ENCODE measurements around the gene CPAMD8. TPM values are rescaled to one million over a fixed set of nuclear protein-coding genes. Genes with fewer than 3 reads are reported as not detected.
"Not testable (repeated sequence)": the region's sequence is repeated elsewhere in the genome, so short reads cannot be mapped to it uniquely, and the experiment has no call there.

Gene CPAMD8
- total RNA-seq, 2 donors from 2014 or later: 5.5 to 21.4 TPM

- Histone ChIP-seq H3K9me3 (no peaks in the 10 kb centered on the region), H3K27ac (no peak overlapping the region), H3K4me3 (no peak overlapping the region), H3K27me3 (no peaks in the 10 kb centered on the region), H3K4me1 (no peaks in the 10 kb centered on the region), H3K36me3 (no peaks in the 10 kb centered on the region)
- no peak for DNase-seq (ENCODE audit: low spot score)
- TF ChIP-seq CTCF (IDR thresholded peaks at IDR 0.05): no peak
Measured at GRCh38 chr19:17006579-17006978, 20.0 kb downstream of the CPAMD8 start.

- Histone ChIP-seq H3K36me3 (no peaks in the 10 kb centered on the region), H3K4me3 (no peak overlapping the region), H3K4me1 (no peaks in the 10 kb centered on the region), H3K27ac (no peak overlapping the region), H3K9me3 (no peaks in the 10 kb centered on the region), H3K27me3 (no peaks in the 10 kb centered on the region)
- DNase-seq (ENCODE audit: low spot score): no peak
- no peak for TF ChIP-seq CTCF (IDR thresholded peaks at IDR 0.05)
Measured at GRCh38 chr19:17005000-17005399, 21.6 kb downstream of the CPAMD8 start.

- H3K4me3 ChIP-seq: no peak overlapping the region
- no peak for DNase-seq (ENCODE audit: low spot score)
- no peak for TF ChIP-seq CTCF (IDR thresholded peaks at IDR 0.05)
- H3K36me3 ChIP-seq: no peaks in the 10 kb centered on the region
- no peaks in the 10 kb centered on the region for H3K27me3 ChIP-seq
- H3K9me3 ChIP-seq: no peaks in the 10 kb centered on the region
- H3K27ac ChIP-seq: no peak overlapping the region
- no peaks in the 10 kb centered on the region for H3K4me1 ChIP-seq
Measured at GRCh38 chr19:17004386-17004785, 22.2 kb downstream of the CPAMD8 start.

GRCh38 chr19:17002455-17002854 lies 24.2 kb downstream of the CPAMD8 start:
- no peak overlapping the region for H3K27ac ChIP-seq
- no peak for DNase-seq (ENCODE audit: low spot score)
- no peak for TF ChIP-seq CTCF (IDR thresholded peaks at IDR 0.05)
- H3K9me3 ChIP-seq: peaks cover 0 to 10% of the 10 kb centered on the region in 2 donors
- no peaks in the 10 kb centered on the region for H3K36me3 ChIP-seq
- H3K4me3 ChIP-seq: no peak overlapping the region
- no peaks in the 10 kb centered on the region for H3K4me1 ChIP-seq
- no peaks in the 10 kb centered on the region for H3K27me3 ChIP-seq

GRCh38 chr19:17001603-17002183 lies 24.9 kb downstream of the CPAMD8 start:
- no peaks in the 10 kb centered on the region for H3K36me3 ChIP-seq
- no peak overlapping the region for H3K4me3 ChIP-seq
- TF ChIP-seq CTCF (IDR thresholded peaks at IDR 0.05): no peak
- no peaks in the 10 kb centered on the region for H3K4me1 ChIP-seq
- no peaks in the 10 kb centered on the region for H3K27me3 ChIP-seq
- no peak for DNase-seq (ENCODE audit: low spot score)
- no peak overlapping the region for H3K27ac ChIP-seq
- H3K9me3 ChIP-seq: peaks cover 0 to 10% of the 10 kb centered on the region in 2 donors

GRCh38 chr19:16998635-16999194 lies 27.9 kb downstream of the CPAMD8 start:
- no peaks in the 10 kb centered on the region for H3K36me3 ChIP-seq
- no peak overlapping the region for H3K27ac ChIP-seq
- no peak for DNase-seq (ENCODE audit: low spot score)
- no peak overlapping the region for H3K4me3 ChIP-seq
- no peak for TF ChIP-seq CTCF (IDR thresholded peaks at IDR 0.05)
- peaks cover 0 to 13% of the 10 kb centered on the region in 2 donors for H3K9me3 ChIP-seq
- H3K4me1 ChIP-seq: no peaks in the 10 kb centered on the region
- H3K27me3 ChIP-seq: no peaks in the 10 kb centered on the region

GRCh38 chr19:16996838-16997490 lies 29.6 kb downstream of the CPAMD8 start:
- H3K27ac ChIP-seq, H3K4me1 ChIP-seq, H3K27me3 ChIP-seq: not testable (repeated sequence)

More at GRCh38 chr19:16996838-16997490, 29.6 kb downstream of the CPAMD8 start:
- not testable (repeated sequence) for H3K4me3 ChIP-seq; DNase-seq (ENCODE audit: low spot score); H3K36me3 ChIP-seq
- H3K9me3 ChIP-seq: peaks cover 0 to 18% of the 10 kb centered on the region in 2 donors

Measured in right atrium auricular region (tissue), 2 donors.